NCI-H2029 (cell line): Measurements from ENCODE around the gene SLC8A2.

Source experiments
- DNase-seq: peaks from one replicate; lab custom pipeline; 2025; lab: John Stamatoyannopoulos, UW

Gene SLC8A2

DNA sequence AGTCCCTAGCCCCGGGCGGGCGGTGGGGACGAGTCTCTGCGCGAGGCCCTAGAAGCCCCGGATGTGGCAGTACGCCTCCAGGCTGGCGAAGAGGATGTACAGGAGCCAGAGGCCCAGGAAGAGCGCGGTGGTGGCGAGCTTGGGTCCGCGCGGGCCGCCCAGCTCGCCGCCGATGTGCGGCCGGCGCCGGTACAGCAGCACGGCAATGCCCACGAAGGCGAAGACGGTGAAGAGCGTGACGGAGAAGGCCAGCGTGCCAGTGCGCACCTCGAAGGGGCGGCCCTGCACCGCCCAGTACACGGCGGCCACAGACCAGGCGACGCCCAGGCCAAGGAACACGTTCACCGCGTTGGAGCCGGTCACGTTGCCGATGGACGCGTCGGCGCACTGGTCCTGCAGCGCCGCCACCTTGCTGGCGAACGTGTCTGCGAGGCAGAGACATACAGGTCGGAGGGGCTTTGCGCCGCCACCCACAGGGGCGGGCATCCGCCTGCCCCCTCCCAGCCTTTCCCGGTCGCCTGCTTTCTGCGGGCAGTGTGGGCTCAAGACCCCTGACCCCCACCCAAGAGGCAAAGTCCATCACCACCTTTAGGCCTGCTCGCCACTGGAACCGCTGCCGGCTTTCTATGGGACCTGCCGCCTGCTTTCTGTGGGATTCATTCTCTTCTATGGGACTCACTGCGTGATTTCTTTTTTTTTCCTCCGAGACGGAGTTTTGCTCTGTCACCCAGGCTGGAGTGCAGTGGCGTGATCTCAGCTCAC, 41.5 kb downstream of the SLC8A2 start:
- no peak for DNase-seq

DNA sequence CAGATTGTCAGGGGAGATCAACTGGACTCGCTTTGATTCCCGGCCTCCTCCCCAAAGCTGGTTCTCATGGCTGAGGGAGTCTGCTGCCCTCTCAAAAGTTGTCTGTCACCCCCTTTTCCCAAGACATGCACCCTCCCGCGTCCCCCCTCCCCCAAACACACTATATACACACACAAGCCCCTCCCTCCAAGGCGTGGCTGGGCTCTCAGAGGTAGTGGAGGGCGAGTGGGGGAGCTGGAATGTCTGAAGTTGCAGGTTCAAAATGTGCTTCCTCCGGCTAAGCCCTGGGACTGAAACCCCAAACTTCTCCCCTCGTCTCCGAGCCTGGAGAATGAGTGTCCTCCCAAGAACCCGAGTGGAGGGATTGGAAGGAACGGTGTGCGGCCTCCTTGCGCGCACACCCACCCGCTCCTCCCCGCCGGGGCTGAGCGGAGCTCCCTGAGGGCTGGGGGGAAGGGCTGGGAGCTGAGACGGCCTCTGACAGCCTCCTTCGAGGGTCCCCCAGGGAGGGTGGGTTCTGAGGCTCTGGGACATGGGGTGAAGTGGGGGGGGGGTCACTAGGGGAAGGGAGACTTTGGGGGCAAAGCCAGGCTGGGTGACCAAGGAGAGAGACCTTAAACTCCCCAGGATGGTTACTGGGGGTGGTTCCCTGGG, 42.4 kb downstream of the SLC8A2 start:
- DNase-seq, result no peak

DNA sequence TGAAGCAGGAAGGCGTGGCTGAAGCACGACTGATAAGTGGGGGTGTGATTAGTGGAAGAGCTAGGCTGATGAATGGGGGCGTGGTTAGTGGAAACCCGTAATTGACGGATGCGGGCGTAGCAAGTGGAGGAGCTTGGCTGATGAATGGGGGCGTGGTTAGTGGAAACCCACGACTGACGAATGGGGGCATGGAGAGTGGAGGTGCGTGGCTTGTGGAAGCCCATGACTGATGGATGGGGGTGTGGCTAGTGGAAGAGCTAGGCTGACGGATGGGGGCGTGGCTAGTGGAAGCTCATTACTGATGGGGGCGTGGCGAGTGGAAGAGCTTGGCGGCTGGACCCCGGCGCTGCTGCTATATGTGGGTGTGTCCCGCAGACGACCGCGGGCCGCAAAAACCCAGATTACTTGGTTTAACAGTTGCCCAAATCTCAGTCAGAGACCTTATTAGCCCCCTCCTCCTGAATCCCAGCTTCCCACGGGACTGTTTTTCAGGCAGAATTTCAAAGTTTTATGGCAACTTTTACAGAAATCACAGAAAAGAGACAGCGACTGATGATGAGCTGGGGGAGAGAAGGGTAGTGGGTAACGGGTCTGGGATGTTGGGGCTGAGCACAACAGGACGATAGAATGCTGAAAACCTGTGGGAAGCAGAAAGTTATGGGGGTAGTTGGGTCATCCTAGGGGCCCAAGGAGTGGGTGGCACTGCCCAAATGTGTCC, 43.4 kb downstream of the SLC8A2 start:
- DNase-seq, result peak; percentile 96

DNA sequence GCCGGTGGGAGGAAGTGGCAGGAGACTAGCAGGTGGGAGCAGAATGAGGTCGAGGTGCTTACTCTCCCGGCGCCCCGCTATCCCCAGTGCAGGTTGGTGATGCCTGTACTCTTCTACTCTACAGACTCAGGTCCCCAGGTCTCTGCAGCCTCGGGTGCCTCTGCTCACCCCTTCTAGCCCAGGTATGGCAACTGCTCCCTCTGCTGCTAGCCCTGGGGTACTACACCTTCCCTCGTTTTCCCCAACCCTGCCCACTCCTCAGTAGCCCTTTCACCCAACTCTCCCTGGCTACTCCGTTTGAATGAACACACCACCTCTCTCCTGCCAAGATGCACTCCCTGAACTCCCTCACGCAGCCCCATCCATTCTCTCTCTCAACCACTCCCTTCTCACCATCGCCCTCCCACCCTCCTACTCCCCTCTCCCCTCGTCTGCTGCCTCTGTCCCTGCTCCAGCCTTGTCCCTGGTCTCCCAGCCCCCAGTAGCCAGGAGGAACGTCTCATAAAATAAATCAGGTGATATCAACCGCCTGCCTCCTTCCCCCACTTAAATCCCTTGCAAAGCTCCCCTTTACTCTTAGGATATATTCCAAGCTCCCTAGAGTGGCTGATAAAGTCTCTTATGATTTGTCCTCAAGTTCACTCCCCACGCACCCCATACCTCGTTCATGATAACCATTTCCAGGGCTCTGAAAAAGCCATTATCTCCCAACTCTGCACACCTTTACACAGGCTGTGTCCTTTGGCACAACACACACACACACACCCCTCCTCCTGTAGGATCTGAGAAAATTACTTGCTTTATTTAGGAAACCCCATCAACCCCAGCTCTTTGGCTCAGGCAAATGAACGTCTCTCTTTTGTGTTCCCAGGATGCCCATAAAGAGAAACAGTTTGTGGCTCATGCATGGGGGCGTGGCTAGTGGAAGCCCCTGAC, 44.2 kb downstream of the SLC8A2 start:
- DNase-seq, result peak; percentile 31

DNA sequence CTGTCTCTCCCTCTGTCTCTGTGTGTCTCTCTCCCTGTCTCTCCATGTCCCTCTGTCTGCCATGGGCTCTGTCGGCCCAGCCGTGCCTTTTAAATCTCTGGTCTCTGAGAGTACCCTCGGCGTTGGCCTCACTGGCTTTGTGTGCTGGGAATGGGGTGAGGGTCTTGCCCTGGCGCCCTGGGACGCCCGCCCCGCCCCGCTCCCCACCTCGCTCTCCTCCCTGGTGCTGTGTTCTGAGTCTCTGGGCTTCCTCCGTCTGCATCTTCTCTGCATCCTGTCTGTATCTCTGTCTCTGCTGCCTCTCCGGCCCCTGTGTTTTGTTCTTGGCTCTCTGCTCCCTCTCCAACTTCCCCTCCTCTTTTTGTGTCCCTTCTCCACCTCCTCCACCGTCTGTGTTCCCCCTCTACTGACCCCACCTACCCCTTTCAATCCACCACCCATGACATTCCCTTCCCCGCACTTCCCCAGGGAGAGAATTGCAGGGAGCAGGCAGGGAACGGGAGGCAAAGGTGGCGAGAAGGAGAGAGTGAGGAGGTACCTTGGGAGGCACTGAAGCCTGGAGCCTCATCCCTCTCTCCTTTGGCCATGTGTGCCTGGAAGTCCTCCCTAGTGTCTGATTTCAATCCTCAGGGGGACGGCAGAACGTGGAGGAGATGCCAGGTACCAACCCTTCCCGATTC, 48.4 kb downstream of the SLC8A2 start:
- no peak for DNase-seq

DNA sequence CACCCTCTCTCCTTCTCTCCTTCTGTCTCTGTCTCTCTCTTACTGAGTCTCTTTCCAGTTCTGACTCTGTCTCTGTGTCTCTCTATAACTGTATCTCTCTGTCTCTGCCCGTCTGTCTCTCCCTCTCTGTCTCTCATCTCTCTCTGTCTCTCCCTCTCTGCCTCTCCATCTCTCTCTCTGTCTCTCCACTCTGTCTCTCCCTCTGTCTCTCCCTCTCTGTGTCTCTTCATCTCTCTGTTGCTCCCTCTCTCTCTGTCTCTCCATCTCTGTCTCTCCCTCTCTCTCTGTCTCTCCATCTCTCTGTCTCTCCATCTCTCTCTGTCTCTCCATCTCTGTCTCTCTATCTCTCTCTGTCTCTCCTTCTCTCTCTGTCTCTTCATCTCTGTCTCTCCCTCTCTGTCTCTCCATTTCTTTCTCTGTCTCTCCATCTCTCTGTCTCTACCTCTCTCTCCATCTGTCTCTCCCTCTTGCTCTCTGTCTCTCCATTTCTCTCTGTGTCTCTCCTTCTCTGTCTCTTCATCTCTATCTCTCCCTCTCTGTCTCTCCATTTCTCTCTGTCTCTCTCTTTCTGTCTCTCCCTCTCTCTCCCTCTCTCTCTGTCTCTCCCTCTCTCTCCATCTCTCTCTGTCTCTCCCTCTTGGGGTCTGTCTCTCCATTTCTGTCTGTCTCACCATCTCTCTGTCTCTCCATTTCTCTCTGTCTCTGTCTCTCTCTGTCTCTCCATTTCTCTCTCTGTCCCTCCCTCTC, 49.1 kb downstream of the SLC8A2 start:
- DNase-seq, result no peak

DNA sequence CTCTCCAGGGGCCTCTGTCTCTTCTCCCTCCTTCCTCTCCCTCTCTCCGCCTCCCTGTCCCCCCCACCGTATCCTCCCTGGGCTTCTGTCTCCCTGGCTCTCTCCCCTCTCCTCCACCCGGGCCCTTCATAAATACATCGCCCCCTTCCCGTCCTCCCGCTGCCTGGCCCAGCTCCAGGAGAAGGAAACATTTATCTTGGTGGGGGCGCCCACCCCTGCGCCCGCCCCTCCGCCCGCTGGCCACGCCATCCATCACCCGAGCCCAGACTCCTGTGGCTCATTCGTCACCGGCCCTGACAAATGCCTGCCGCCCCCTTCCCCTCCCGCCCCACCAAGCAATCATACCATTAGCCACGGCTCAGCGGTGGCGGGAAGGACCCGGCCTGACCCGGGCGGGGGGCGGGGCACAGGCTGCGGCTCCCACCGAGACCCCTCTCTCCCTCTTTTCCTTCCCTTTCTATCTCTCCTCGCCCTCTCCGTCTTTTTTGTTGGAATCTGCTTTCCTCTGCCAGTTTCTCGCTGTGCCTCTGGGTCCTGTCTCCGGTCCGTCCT, 49.8 kb downstream of the SLC8A2 start:
- DNase-seq, result no peak

DNA sequence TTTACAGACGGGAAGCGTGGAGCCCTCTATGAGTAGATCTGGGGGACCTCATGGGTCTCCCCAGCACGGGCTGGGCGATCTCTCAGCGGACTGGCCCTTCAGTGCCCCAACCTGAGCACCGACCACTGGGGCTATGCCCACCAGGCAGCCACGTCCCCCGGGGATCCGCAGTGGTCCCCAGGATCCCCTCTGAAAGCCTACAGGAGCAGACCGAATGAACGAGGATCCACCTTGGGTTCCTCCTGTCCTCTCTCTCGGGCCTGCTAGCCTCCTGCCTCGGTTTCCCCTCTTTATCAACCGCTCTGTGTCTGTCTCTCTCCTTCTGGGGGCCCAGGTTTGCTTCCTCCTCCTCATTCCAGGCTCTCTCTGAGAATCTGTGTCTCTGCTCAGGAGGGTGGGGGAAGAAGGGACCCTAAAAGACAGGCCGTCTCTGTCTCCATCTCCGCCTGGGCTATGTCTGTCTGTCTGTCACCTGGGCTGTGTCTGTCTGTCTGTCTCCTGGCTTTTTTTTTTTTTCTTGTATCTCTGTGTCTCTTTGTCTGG, 50.4 kb downstream of the SLC8A2 start:
- DNase-seq, result no peak

DNA sequence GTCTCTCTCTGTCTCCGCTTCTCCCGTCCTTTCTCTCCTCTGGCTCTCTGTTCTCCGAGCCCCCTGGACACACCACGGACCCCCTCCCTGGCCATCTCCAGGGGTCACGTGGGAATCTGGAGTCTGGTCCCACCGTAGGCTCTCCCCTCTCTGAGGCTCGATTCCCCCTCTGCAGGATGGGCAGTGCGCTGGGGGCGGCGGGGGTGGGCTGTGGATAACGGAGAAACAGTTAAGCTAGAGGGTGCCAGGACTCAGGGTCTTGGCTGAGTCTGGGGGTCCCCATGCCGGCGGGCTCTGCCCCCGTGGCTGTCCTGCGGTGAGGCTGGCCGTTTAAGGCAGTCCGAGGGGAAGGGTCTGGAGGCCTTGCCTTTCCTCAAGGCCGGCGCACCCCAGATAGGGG, 51.9 kb downstream of the SLC8A2 start:
- DNase-seq, result no peak

DNA sequence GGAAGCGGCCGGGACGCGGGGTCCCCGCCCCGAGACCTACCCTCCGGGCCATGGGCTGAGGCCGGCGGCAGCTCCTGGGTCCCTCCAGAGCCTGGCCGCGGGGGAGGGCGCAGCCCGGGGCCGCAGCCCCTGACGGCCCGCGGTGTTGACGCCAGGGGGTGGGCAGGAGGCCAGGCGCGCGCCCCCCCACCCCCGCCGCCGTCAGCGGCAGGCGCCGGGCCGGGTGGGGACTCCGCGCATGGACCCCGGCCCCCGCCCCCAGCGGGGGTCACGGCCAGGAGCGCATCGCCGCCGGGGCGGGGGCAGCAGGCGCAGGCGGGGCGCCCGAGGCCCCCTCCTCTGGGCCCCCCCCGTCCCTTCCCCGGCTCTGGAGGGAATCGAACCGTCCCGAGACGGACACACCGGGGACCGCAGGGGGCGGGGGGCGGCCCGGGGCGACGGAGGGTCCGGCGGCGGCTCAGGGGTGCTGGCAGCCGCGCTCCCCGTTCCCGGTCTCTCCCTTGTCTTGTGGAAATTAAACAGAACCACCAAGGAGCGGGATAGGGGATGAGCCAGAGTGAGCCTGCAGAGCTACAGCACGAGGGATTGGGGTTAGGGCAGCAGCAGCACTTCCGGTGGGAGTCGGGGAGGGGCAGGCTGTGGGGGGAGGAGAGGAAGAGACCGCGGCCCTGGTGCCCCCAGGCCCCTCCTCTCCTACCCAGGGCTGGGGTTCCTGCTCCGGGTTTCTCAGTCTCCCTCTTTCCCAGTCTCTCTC, 52.5 kb downstream of the SLC8A2 start, which contains the start of gene MEIS3:
Gene MEIS3, minus strand, starts transcription at position 498 of the 754 bp plus-strand sequence. Its CDS starts 446 bp downstream, at position 52.
- no peak for DNase-seq

DNA sequence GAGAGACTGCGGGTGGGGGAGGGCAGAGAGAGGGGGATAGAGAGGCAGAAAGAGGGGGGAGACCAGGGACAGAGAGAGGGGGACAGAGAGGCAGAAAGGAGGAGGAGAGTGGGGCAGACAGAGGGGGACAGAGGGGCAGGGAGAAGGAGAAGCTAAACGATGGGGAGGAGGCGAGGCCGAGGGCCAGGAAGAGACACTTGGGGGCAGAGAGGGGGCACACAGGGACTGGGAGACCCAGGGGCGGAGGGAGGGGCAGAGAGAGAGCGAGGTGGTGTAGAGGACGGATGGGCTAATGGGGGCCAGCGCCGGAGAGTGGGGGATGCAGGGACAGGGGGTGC, 53.0 kb downstream of the SLC8A2 start:
- no peak for DNase-seq

DNA sequence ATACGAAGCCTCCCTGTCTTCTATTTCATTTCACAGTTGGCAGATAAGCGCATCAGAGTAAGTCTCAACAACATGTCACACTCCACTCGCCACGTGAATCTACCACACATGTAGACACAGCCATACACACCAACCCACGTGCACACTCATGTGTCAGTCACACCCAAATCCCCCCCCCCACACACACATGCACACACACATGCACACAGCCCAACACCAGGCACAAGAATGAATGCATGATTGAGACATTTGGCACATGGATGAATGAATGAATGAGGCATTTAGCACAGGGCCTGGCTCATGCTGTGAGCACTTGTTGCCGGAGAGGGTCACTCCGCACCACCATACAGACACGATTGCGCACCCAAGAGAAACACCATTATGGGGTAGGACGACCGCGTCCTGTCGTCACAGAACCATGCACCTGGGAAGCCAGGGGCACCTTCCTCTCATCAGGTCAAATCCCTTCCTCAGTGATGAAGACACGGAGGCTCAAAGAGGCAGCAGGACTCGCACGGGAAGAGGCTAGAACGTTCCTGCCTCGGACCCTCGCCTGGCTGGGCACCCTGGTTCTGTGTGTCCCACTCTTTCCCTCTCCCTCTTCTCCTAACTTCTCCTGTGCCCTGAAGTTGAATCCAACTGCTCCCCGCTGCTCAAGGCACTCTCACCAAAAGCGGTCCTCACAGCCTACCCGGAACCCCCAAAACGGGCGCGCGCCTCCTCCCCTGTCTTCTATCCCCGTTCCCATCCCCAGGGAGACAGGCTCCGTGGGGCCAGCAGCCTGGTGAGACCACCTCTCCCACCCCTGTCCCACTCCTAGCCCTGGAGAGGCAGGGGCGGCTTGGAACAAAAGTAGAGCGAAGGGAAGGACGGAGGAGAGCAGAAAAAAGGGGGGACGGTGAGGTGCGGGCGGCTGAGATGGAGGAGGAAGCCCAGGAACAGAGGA, 53.7 kb downstream of the SLC8A2 start:
- DNase-seq, result no peak

DNA sequence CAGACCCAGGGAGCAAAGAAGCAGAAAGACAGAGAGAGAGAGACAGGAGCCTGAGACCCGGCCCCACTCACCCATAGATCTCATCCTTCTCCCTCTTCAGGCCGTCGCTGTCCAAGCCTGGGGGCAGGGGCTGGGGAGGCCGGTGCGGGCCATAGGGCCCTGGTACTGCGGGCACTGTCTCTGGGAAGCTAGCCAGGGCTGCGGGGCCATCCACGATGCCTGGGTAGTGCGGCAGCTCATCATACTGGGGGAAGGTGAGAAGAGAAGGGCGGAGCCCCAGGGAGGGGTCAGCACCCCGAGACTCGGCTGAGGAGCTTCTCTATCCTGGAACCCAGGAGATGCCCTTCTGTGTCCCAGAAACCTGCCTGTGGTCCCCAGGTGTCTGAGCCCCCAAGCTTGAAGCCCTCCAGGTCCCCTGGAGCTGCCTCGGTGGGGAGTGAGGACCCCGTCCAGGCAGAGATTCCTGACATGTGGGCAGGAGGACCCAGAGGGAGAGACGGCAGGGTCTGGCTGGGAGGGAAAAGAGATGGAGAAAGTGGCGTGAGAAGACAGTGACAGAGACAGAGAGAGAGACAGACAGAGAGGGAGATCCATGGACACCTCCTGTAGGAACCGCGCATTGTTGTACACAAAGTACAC, 54.5 kb downstream of the SLC8A2 start:
- DNase-seq, result no peak

DNA sequence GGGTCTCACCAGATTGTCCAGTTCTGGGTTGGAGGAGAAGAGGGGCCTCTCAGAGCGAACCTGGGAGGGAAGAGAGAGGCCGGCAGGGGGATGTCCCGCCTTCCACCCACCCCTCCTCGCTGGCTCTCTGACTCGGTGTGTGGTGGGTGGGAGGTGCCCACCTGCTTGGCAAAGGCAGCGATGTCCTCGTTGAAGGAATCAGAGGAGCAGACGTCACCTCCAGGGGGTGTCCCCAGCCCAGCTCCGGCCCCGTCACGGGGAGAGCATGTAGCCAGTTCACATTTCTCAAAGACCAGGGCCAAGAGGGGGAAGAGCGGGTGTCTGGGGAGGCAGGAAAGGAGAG, 55.1 kb downstream of the SLC8A2 start:
- DNase-seq, result no peak

DNA sequence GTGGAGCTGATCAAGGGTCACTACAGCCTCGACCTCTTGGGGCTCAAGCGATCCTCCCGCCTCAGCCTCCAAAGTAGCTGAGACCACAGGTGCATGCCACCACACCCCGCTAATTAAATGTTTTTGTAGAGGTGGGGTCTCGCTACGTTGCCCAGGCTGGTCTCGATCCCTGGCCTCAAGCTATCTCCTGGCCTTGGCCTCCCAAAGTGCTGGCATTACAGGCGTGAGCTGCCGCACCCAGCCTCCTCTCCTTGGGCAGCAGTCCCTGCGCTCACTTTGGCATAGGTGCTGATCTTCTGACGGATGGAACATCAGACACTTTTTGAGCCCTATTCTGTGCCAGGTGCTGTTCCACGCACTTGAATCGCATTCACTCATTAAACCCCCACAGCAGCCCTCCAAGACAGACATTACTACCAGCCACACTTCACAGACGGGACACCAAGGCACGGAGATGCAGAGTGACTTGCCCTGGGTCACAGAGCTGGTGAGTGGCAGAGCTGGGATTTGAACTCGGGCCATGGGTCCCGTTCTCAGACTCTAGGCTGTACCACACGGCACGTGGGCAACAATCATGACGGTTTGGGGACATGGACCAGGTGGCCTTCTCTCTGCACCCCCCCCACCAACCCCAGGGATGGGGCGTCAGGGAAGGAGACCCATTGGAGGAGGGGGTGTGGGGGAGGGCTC, 55.6 kb downstream of the SLC8A2 start:
- no peak for DNase-seq

DNA sequence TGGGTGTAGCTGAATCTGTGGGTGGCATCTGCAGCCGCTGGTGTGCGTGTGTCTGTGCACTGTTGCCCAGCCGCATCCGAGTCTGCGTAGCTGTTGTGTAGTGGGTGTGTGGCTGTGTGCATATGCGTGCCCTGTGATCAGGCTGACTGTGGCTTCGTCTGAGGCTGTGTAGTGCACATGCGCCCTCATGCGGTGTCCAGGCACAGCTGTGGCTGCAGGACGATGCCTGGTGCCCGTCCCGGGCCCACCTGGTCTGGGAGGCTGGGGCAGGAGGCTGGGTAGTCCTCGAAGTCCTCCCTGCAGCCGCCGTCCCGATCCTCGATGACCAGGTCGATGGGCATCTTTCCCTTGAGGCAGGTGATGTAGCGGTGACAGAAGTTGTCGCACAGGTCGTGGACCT, 57.2 kb downstream of the SLC8A2 start:
- DNase-seq, result no peak

DNA sequence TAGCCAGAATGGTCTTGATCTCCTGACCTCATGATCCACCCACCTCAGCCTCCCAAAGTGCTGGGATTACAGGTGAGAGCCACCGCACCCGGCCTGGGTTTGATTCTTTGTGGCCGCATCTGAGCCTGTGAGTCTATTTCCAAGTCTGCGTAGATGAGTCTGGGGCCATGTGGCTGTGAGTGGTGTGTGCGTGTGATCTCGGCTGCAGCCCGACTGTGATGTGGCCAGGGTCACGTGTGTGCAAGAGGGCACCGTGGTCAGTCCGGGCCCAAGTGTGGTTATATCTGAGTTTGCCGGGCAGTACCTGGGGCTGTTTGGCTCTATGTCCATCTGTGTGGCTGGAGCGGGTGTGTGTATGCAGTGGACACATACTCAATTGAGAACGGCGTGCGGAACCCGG, 57.8 kb downstream of the SLC8A2 start:
- DNase-seq, result no peak
